ENCODE results near the gene TNS3. TPM values are rescaled to one million over a fixed set of nuclear protein-coding genes. Genes with fewer than 3 reads are reported as not detected.

TNS3 gene
- total and polyA plus RNA-seq, 9 of the 15 experiments (the other 6 are each of a cell fraction or from before 2014, with no cell fraction given) = 0.20 TPM; not detected in 8

- TF ChIP-seq ZNF384 (IDR thresholded peaks at IDR 0.05; ENCODE audit: low read depth, low read length) (no peak), TEAD1 (CRISPR knock-in tag; IDR thresholded peaks at IDR 0.05) (no peak), BDP1 (IDR thresholded peaks at IDR 0.05; ENCODE audit: insufficient read depth, insufficient read length) (no peak), TCF15 (CRISPR knock-in tag; IDR thresholded peaks at IDR 0.05) (no peak), ZNF561 (CRISPR knock-in tag; conservative IDR thresholded peaks at IDR 0.05) (no peak), IFI16 (CRISPR knock-in tag; IDR thresholded peaks at IDR 0.05) (no peak)
- TF ChIP-seq, protein P1, sequence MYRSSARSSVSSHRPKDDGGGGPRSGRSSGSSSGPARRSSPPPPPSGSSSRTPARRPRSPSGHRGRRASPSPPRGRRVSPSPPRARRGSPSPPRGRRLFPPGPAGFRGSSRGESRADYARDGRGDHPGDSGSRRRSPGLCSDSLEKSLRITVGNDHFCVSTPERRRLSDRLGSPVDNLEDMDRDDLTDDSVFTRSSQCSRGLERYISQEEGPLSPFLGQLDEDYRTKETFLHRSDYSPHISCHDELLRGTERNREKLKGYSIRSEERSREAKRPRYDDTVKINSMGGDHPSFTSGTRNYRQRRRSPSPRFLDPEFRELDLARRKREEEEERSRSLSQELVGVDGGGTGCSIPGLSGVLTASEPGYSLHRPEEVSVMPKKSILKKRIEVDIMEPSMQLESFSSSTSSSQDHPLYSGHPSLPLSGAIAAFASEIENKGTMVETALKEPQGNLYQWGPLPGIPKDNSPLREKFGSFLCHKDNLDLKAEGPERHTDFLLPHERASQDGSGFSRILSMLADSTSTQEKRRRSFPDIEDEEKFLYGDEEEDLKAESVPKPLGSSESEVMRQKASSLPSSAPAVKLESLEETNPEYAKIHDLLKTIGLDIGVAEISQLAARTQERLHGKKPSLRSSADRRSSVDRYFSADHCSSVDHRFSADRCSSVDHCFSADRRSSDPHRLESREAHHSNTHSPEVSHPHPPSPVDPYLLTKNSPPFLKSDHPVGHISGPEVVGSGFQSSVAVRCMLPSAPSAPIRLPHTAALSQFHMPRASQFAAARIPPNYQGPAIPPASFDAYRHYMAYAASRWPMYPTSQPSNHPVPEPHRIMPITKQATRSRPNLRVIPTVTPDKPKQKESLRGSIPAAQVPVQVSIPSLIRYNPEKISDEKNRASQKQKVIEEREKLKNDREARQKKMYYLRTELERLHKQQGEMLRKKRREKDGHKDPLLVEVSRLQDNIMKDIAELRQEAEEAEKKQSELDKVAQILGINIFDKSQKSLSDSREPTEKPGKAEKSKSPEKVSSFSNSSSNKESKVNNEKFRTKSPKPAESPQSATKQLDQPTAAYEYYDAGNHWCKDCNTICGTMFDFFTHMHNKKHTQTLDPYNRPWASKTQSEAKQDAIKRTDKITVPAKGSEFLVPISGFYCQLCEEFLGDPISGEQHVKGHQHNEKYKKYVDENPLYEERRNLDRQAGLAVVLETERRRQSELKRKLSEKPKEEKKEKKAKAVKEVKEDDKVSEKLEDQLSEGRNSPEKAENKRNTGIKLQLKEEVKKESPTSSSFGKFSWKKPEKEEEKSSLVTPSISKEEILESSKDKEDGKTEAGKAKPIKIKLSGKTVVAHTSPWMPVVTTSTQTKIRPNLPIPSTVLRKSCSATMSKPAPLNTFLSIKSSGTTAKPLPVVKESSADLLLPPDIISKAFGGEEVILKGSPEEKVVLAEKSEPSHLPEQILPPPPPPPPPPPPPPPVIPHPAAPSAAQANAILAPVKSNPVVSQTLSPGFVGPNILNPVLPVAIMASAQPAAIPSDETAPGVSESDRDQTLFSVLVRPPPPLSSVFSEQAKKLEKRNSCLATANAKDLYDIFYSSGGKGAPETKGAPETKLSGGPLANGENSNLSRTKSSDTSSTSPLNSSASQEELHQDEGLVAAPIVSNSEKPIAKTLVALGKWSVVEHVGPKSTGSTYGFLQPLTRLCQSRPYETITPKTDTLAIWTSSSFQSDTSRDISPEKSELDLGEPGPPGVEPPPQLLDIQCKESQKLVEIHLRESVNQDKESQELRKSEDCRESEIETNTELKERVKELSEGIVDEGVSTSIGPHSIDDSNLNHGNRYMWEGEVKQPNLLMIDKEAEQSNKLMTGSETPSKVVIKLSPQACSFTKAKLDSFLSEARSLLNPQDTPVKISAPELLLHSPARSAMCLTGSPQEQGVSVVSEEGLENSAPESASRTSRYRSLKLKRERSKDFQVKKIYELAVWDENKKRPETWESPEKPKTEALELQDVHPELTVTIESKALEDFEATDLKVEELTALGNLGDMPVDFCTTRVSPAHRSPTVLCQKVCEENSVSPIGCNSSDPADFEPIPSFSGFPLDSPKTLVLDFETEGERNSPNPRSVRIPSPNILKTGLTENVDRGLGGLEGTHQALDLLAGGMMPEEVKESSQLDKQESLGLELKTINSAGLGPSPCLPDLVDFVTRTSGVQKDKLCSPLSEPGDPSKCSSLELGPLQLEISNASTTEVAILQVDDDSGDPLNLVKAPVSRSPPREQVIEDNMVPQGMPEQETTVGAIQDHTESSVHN (IDR thresholded peaks at IDR 0.05; ENCODE audit: borderline replicate concordance in 1 of 2, low read depth in 1 of 2) = no peak
These were observed 299.0 kb downstream of the TNS3 start (continued) for GRCh38 chr7:47282790-47283496.
